ENCODE results near the gene SPSB3. TPM values are rescaled to one million over a fixed set of nuclear protein-coding genes. Genes with fewer than 3 reads are reported as not detected.

SPSB3 gene
- total RNA-seq, 1 donor from 2014 or later = 44.2 TPM

DNA sequence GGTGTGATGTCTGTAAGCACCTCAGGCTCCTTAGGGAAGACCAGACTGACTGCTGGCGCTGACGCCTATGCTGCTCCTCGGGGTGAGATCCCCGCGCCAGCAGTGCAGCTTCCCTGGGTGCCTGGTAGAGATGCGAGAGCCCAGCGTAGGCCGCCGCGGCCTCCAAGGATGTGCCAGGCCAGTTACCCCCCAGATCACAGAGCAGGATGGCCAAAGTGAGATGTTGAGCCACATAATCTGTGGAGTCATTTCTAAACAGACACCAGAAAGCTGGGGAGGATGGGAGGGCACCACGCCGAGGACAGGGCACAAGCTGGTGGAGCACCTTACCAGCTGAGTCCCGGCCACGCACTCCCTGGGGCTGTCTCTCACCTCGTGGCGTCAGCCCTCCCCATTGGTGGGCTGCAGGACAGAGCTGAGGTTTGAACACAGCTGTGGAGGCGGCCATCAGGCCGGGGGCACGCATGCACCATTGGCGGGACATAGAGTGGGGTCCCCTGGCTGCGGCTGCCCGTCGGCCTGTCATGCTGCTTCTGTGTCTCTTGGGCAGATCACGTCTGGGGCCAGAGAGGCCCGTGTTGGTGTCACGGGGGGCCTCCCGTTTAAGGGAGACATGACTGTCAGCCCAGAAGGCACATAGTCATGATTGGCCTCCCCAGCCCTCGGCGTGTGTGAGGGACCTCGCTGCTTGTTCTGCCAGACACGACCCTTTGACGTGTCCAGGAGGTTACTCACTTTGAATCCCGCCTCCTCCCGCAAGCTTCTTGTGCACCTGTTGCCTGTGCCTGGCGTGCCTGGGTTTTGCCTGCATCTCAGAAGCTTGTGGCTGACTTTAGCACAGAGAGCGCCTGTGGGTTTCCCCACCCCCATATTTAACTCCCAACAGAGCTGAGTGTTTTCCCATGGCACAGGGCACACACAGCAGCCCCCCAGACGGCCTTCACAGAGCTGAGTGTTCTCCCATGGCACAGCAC is 54.4 kb downstream of the SPSB3 start:
- Histone ChIP-seq H3K9me3 (no peaks in the 10 kb centered on the region), H3K27ac (no peak overlapping the region), H3K4me3 (no peak overlapping the region), H3K27me3 (ENCODE audit: low read depth) (no peaks in the 10 kb centered on the region), H3K4me1 (peaks cover 9% of the 10 kb centered on the region), H3K36me3 (peaks cover 71% of the 10 kb centered on the region)
- TF ChIP-seq, protein P1, sequence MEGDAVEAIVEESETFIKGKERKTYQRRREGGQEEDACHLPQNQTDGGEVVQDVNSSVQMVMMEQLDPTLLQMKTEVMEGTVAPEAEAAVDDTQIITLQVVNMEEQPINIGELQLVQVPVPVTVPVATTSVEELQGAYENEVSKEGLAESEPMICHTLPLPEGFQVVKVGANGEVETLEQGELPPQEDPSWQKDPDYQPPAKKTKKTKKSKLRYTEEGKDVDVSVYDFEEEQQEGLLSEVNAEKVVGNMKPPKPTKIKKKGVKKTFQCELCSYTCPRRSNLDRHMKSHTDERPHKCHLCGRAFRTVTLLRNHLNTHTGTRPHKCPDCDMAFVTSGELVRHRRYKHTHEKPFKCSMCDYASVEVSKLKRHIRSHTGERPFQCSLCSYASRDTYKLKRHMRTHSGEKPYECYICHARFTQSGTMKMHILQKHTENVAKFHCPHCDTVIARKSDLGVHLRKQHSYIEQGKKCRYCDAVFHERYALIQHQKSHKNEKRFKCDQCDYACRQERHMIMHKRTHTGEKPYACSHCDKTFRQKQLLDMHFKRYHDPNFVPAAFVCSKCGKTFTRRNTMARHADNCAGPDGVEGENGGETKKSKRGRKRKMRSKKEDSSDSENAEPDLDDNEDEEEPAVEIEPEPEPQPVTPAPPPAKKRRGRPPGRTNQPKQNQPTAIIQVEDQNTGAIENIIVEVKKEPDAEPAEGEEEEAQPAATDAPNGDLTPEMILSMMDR (IDR thresholded peaks at IDR 0.05) = no peak
- intact Hi-C loops (cut with DNase I) = no loop called here
- no peak for ATAC-seq
- no peak for DNase-seq

Small RNA genes lying within 50 kb of the gene (microRNA-seq; reads per million reads assigned to microRNA genes)
- gene MIR3177 (ENCODE audit: borderline number of aligned reads) = not detected

Other genes with a start within 250 kb of the SPSB3 start
- 63.1 TPM for gene TMEM204, start 248.9 kb downstream of the SPSB3 start, total RNA-seq
- gene IFT140, start 170.5 kb downstream of the SPSB3 start, total RNA-seq = 42.2 TPM
- gene CRAMP1, start 170.2 kb downstream of the SPSB3 start, total RNA-seq = 24.1 TPM
- 53.1 TPM for gene JPT2, start 104.3 kb downstream of the SPSB3 start, total RNA-seq
- 63.0 TPM for gene MAPK8IP3, start 76.4 kb downstream of the SPSB3 start, total RNA-seq
- gene NME3, start 11.0 kb downstream of the SPSB3 start, total RNA-seq = 56.5 TPM
- 15.5 TPM for gene EME2, start 9.8 kb downstream of the SPSB3 start, total RNA-seq
- 58.0 TPM for gene MRPS34, start 9.4 kb downstream of the SPSB3 start, total RNA-seq
- gene NUBP2, start 389 bp upstream of the SPSB3 start, total RNA-seq = 36.0 TPM
- gene IGFALS, start 11.1 kb upstream of the SPSB3 start, total RNA-seq = 0.97 TPM
- gene HAGH, start 44.3 kb upstream of the SPSB3 start, total RNA-seq = 69.1 TPM
- gene FAHD1, start 44.6 kb upstream of the SPSB3 start, total RNA-seq = 16.1 TPM
- not detected for gene MEIOB, start 89.6 kb upstream of the SPSB3 start, total RNA-seq
- 1.3 TPM for gene HS3ST6, start 135.8 kb upstream of the SPSB3 start, total RNA-seq
- 35.1 TPM for gene MSRB1, start 160.6 kb upstream of the SPSB3 start, total RNA-seq
- gene RPL3L, start 172.1 kb upstream of the SPSB3 start, total RNA-seq = not detected
- gene NDUFB10, start 177.0 kb upstream of the SPSB3 start, total RNA-seq = 85.8 TPM
- 1,721 TPM for gene RPS2, start 182.3 kb upstream of the SPSB3 start, total RNA-seq
- not detected for gene RNF151, start 184.3 kb upstream of the SPSB3 start, total RNA-seq
- 25.6 TPM for gene TBL3, start 189.5 kb upstream of the SPSB3 start, total RNA-seq
- gene NOXO1, start 198.9 kb upstream of the SPSB3 start, total RNA-seq = 1.7 TPM
- gene GFER, start 201.6 kb upstream of the SPSB3 start, total RNA-seq = 24.7 TPM
- gene SYNGR3, start 207.4 kb upstream of the SPSB3 start, total RNA-seq = 0.24 TPM
- 27.2 TPM for gene ZNF598, start 227.2 kb upstream of the SPSB3 start, total RNA-seq
- gene NPW, start 237.2 kb upstream of the SPSB3 start, total RNA-seq = not detected
- gene NHERF2, start 244.3 kb upstream of the SPSB3 start, total RNA-seq = 343 TPM